ENCODE data around the gene CCDC80.

- TF ChIP-seq CTCF (IDR thresholded peaks at IDR 0.05) (no peak), POLR2A (IDR thresholded peaks at IDR 0.05) (no peak)
Observed at GRCh38 chr3:112635674-112636073, 5.3 kb downstream of the CCDC80 start.
